NCI-H748 treated with DMSO at 0.1 percent for 48 hours (cell line): ENCODE data around the gene NOS1.
"Not testable (repeated sequence)": the region's sequence is repeated elsewhere in the genome, so short reads cannot be mapped to it uniquely, and the experiment has no call there.

Experiments used
- DNase-seq: peaks from one replicate; lab custom pipeline; 2025; lab: John Stamatoyannopoulos, UW

Gene NOS1

GRCh38 chr12:117208811-117209455, 152.5 kb downstream of the NOS1 start:
- DNase-seq, result no peak

GRCh38 chr12:117208206-117208605, 153.2 kb downstream of the NOS1 start:
- DNase-seq, result no peak

- DNase-seq, result no peak
These were observed 153.8 kb downstream of the NOS1 start for GRCh38 chr12:117207675-117208074.

GRCh38 chr12:117202556-117202955, 158.9 kb downstream of the NOS1 start:
- DNase-seq, result no peak

- no peak for DNase-seq
These were observed 159.4 kb downstream of the NOS1 start for GRCh38 chr12:117202033-117202432.

- not testable (repeated sequence) for DNase-seq
These were observed 161.3 kb downstream of the NOS1 start for GRCh38 chr12:117199956-117200744.

- DNase-seq, result not testable (repeated sequence)
These were observed 165.1 kb downstream of the NOS1 start for GRCh38 chr12:117196334-117196733.

- not testable (repeated sequence) for DNase-seq
These were observed 166.4 kb downstream of the NOS1 start for GRCh38 chr12:117195027-117195426.

- no peak for DNase-seq
These were observed 167.5 kb downstream of the NOS1 start for GRCh38 chr12:117193903-117194302.

GRCh38 chr12:117192581-117192980, 168.8 kb downstream of the NOS1 start:
- DNase-seq, result not testable (repeated sequence)

- DNase-seq, result no peak
These were observed 169.4 kb downstream of the NOS1 start for GRCh38 chr12:117192057-117192456.

GRCh38 chr12:117190210-117190781, 171.1 kb downstream of the NOS1 start, which contains the start of gene FBXO21:
Gene FBXO21, minus strand, starts transcription at chr12:117190470. Its CDS starts 14 bp downstream, at chr12:117190456.
- peak; percentile 83 for DNase-seq

GRCh38 chr12:117189725-117190209, 171.7 kb downstream of the NOS1 start:
- no peak for DNase-seq

- DNase-seq, result no peak
These were observed 172.3 kb downstream of the NOS1 start for GRCh38 chr12:117188961-117189724.

GRCh38 chr12:117188121-117188665, 173.2 kb downstream of the NOS1 start:
- DNase-seq, result no peak

GRCh38 chr12:117187421-117187820, 174.0 kb downstream of the NOS1 start:
- no peak for DNase-seq

- DNase-seq, result no peak
These were observed 178.6 kb downstream of the NOS1 start for GRCh38 chr12:117182866-117183265.

GRCh38 chr12:117181468-117181843, 180.0 kb downstream of the NOS1 start:
- DNase-seq, result not testable (repeated sequence)

GRCh38 chr12:117180758-117181467, 180.5 kb downstream of the NOS1 start:
- DNase-seq, result no peak

- no peak for DNase-seq
These were observed 182.7 kb downstream of the NOS1 start for GRCh38 chr12:117178745-117179144.

GRCh38 chr12:117178301-117178700, 183.1 kb downstream of the NOS1 start:
- no peak for DNase-seq
